SK-N-SH (cell line): Measurements from ENCODE around the gene SNRPD2.

Source experiments
- CTCF ChIP-seq: fragments of 200-600 bp; sonication (generic); IDR thresholded peaks from 2 replicates; pipeline ENCODE4 v1.6.1; 2017; ENCODE audit warnings: antibody characterized with exemption, mild to moderate bottlenecking, moderate library complexity
- FOXM1 ChIP-seq: IDR thresholded peaks from 2 replicates; pipeline ENCODE4 v1.4.0; 2012; ENCODE audit warnings: low read depth, mild to moderate bottlenecking
- POLR2AphosphoS5 ChIP-seq: IDR thresholded peaks from 2 replicates; pipeline ENCODE4 v1.6.1; 2012; ENCODE audit warnings: low read depth, low read length
- SMC3 ChIP-seq: IDR thresholded peaks from 2 replicates; pipeline ENCODE4 v1.6.1; 2012; ENCODE audit warnings: low read depth, low read length, improper control_type of control experiment
- TF ChIP-seq, protein P1 (sequence below): fragments of 150-350 bp; IDR thresholded peaks from 2 replicates; pipeline ENCODE4 v1.6.1; 2017; ENCODE audit warnings: antibody characterized with exemption, low read length, low read depth, borderline replicate concordance

GRCh38 chr19:45710356-45711130 is 18.8 kb upstream of the SNRPD2 start:
- TF ChIP-seq CTCF: no peak
- no peak for TF ChIP-seq POLR2AphosphoS5
- no peak for TF ChIP-seq SMC3
- TF ChIP-seq FOXM1: no peak
- TF ChIP-seq, protein P1, sequence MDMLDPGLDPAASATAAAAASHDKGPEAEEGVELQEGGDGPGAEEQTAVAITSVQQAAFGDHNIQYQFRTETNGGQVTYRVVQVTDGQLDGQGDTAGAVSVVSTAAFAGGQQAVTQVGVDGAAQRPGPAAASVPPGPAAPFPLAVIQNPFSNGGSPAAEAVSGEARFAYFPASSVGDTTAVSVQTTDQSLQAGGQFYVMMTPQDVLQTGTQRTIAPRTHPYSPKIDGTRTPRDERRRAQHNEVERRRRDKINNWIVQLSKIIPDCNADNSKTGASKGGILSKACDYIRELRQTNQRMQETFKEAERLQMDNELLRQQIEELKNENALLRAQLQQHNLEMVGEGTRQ: no peak
